Esophagus squamous epithelium (tissue), 4 donors: ENCODE measurements around the gene VWCE.

Experiments used
- POLR2A ChIP-seq, 4 donors: fragments of 450-650 bp; IDR thresholded peaks; one replicate each; pipeline ENCODE4 v1.6.1; 2017; ENCODE audit warnings: antibody characterized with exemption in 4 of 4, mild to moderate bottlenecking in 4 of 4, moderate library complexity in 3 of 4
- TF ChIP-seq, protein P1 (sequence below), 6 experiments: fragments of 450-650 bp in 4 of 6; fragments of 200-600 bp in 2 of 6; sonication (generic) in 2 of 6; IDR thresholded peaks; one replicate each; pipeline ENCODE4 v1.5.1; 2016 to 2019; ENCODE audit warnings: antibody characterized with exemption in 6 of 6, mild to moderate bottlenecking in 4 of 6, moderate library complexity in 4 of 6

DNA sequence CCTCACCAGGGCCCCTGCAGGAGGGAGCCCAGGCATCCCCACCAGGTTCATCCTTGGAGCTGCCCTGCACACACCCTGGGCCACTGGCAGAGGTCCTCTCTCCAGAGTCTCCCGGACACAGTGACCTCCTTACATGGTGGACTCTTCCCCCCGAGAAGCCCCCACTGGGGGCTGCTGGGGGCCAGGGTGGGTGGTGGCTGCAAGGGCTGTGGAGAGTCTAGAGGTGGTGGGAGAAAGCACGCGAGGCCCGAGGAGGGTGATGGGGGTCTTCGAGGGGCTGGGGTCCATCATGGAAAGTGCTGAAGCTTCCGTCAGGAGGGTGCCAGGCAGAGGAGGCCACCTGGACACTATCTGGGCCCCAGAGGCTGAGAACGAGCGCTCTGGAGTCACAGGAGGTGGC, 36.6 kb downstream of the VWCE start:
- TF ChIP-seq, protein P1, sequence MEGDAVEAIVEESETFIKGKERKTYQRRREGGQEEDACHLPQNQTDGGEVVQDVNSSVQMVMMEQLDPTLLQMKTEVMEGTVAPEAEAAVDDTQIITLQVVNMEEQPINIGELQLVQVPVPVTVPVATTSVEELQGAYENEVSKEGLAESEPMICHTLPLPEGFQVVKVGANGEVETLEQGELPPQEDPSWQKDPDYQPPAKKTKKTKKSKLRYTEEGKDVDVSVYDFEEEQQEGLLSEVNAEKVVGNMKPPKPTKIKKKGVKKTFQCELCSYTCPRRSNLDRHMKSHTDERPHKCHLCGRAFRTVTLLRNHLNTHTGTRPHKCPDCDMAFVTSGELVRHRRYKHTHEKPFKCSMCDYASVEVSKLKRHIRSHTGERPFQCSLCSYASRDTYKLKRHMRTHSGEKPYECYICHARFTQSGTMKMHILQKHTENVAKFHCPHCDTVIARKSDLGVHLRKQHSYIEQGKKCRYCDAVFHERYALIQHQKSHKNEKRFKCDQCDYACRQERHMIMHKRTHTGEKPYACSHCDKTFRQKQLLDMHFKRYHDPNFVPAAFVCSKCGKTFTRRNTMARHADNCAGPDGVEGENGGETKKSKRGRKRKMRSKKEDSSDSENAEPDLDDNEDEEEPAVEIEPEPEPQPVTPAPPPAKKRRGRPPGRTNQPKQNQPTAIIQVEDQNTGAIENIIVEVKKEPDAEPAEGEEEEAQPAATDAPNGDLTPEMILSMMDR (IDR thresholded peaks at IDR 0.05) = no peak
- no peak for TF ChIP-seq POLR2A (IDR thresholded peaks at IDR 0.05)
